ENCODE measurements around the gene C11orf16.

DNA sequence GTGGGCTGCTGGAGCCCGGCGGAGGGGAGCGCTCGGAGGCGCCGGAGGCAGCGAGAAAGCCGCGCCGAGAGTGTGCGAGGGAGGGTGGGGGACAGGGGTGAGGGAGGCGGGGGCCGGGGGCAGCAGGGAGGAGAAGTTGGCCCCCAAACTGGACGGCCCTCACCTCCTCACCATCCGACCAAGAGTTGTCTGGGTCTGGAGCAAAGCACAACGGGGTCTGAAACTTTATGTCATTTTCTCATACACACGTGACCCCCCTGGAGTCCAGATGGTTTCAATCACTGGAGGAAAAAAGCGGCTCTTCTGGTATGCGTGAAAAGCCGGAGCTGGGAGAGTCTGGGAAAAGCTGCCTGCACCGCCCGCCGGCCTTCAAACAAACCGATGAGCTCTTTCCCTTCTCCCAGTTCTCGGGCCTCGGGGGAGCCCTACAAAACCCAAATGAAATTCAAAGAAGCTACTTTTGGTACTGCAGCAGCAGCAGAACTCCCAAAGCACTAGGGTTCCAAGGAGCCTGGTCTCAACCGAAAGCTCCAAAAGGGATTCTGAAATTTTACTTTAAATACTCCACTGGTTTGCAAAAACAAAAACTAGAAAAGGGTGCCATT, 61.5 kb downstream of the C11orf16 start:
- TF ChIP-seq CTCF (conservative IDR thresholded peaks at IDR 0.05 in 1 of 2, IDR thresholded peaks at IDR 0.05 in 1 of 2; ENCODE audit: low read depth in 1 of 2, low read length in 2 of 2) (no peak), EZH2 (IDR thresholded peaks at IDR 0.05; ENCODE audit: low read length, missing control alignments) (no peak)
